Lower leg skin (tissue), 3 donors: ENCODE data around the gene LINS1.

Source experiments
- POLR2A ChIP-seq, 2 donors: fragments of 450-650 bp; IDR thresholded peaks; one replicate each; pipeline ENCODE4 v1.6.1; 2016 to 2017; ENCODE audit warnings: antibody characterized with exemption in 2 of 2, mild to moderate bottlenecking in 1 of 2, moderate library complexity in 1 of 2
- TF ChIP-seq, protein P1 (sequence below), 3 donors: fragments of 450-650 bp; IDR thresholded peaks; one replicate each; pipeline ENCODE4 v1.5.1; 2016; ENCODE audit warnings: antibody characterized with exemption in 3 of 3, mild to moderate bottlenecking in 3 of 3, moderate library complexity in 2 of 3

DNA sequence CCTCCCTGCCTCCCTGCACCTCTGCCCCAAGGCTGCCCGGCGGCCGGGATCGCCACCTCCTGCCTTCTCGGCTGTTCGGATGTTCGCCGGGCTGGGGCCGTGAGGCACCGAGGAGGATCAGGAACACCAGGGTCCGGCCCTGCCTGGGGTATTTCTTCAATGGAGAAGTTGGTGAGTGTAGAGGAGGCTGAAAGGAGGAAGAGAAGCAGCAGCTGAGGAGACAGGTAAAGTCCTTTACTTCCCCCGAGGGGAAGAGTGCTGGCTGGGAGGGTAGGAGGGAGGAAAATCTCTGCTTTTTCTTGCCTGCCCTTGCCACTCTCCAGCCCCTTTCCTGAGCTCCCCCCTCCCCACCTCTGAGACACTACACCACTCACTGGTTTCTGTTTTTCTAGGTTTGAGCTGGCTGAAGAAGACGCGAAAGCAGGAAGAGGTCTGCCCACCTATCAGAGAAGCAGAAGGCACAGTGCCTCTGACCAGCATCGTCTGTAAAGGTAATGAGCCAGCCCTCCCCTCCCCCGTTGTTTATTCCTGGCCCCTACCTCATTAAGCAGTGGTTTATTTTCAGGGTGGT lies 924 bp upstream of the LINS1 start:
- TF ChIP-seq, protein P1, sequence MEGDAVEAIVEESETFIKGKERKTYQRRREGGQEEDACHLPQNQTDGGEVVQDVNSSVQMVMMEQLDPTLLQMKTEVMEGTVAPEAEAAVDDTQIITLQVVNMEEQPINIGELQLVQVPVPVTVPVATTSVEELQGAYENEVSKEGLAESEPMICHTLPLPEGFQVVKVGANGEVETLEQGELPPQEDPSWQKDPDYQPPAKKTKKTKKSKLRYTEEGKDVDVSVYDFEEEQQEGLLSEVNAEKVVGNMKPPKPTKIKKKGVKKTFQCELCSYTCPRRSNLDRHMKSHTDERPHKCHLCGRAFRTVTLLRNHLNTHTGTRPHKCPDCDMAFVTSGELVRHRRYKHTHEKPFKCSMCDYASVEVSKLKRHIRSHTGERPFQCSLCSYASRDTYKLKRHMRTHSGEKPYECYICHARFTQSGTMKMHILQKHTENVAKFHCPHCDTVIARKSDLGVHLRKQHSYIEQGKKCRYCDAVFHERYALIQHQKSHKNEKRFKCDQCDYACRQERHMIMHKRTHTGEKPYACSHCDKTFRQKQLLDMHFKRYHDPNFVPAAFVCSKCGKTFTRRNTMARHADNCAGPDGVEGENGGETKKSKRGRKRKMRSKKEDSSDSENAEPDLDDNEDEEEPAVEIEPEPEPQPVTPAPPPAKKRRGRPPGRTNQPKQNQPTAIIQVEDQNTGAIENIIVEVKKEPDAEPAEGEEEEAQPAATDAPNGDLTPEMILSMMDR (IDR thresholded peaks at IDR 0.05): no peak
- TF ChIP-seq POLR2A (IDR thresholded peaks at IDR 0.05): no peak
